NCI-H2196 treated with DMSO at 0.1 percent for 48 hours (cell line): Measurements from ENCODE around the gene DEGS2.

Experiments used
- DNase-seq: peaks from one replicate; lab custom pipeline; 2025; ENCODE audit not compliant: unreplicated experiment; lab: John Stamatoyannopoulos, UW

The DEGS2 gene

DNA sequence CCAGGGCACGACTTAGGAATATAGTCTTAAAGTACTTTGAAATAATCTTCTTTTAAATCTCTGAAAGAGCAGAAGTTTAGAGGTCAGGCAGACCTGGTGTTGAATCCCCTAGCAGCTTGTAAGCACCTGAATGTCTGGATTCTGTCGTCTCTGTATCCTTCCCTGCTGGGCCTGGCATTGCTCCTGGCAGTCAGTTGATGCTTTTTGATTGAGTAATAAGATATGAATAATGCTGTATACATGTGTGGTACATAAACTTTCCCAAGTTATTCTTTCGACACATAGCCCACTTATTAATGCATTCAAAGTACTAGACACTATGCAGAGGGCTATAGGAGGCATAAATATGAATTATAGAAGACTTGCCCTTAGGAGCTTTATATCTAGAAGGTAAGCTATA is 62.8 kb downstream of the DEGS2 start:
- no peak for DNase-seq
